B cell (primary cell): ENCODE data around the gene WDR82.

Experiments used
- EZH2 ChIP-seq: IDR thresholded peaks from 2 replicates; pipeline ENCODE4 v1.6.1; 2012; ENCODE audit warnings: borderline replicate concordance, low read depth, mild to moderate bottlenecking, moderate library complexity, low read length; ENCODE audit not compliant: insufficient read depth, poor library complexity, severe bottlenecking
- TF ChIP-seq, protein P1 (sequence below): fragments of 200-600 bp; IDR thresholded peaks from one replicate; pipeline ENCODE4 v1.8.0; 2022; ENCODE audit warnings: antibody characterized with exemption, mild to moderate bottlenecking

DNA sequence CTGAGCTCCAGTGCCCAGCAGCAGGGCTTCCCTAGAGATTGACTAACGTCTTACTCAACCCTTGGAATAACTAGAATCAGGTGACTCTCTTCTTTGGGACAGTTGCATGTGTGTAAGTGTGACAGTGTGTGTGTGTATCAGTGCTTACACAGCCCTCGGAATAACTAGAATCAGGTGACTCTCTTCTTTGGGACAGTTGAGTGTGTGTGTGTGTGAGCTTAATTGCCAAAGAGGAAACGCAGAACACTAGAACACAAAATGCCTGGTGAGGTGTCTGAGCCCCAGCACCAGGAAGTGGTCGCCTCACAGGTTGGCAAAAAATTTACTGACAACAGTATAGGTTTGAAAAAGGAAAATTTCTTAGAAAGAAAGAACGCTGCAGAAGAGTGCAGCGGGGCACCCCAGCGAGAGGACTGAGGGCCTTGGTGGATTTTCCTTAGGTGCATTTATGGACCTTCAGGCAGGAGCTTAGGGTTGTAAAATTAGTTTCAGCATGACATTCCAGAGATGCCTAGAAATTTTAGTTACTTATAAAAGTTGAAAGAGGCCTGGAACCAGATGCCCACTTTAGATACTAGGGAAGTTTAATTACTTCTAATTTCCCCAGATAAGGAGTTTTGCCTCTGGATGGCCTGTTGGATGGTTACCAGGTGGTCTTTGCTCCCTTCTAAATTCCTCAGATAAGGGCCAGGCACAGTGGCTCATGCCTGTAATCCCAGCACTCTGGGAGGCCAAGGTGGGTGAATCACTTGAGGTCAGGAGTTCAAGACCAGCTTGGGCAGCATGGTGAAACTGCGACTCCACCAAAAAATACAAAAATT, 3.7 kb upstream of the WDR82 start:
- TF ChIP-seq, protein P1, sequence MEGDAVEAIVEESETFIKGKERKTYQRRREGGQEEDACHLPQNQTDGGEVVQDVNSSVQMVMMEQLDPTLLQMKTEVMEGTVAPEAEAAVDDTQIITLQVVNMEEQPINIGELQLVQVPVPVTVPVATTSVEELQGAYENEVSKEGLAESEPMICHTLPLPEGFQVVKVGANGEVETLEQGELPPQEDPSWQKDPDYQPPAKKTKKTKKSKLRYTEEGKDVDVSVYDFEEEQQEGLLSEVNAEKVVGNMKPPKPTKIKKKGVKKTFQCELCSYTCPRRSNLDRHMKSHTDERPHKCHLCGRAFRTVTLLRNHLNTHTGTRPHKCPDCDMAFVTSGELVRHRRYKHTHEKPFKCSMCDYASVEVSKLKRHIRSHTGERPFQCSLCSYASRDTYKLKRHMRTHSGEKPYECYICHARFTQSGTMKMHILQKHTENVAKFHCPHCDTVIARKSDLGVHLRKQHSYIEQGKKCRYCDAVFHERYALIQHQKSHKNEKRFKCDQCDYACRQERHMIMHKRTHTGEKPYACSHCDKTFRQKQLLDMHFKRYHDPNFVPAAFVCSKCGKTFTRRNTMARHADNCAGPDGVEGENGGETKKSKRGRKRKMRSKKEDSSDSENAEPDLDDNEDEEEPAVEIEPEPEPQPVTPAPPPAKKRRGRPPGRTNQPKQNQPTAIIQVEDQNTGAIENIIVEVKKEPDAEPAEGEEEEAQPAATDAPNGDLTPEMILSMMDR, result no peak
- TF ChIP-seq EZH2, result no peak
